ENCODE measurements around the gene MRPL23. TPM values are rescaled to one million over a fixed set of nuclear protein-coding genes. Genes with fewer than 3 reads are reported as not detected.

The MRPL23 gene
- total RNA-seq = 100 to 1,000 TPM; 128 to 231 (median 155) TPM

DNA sequence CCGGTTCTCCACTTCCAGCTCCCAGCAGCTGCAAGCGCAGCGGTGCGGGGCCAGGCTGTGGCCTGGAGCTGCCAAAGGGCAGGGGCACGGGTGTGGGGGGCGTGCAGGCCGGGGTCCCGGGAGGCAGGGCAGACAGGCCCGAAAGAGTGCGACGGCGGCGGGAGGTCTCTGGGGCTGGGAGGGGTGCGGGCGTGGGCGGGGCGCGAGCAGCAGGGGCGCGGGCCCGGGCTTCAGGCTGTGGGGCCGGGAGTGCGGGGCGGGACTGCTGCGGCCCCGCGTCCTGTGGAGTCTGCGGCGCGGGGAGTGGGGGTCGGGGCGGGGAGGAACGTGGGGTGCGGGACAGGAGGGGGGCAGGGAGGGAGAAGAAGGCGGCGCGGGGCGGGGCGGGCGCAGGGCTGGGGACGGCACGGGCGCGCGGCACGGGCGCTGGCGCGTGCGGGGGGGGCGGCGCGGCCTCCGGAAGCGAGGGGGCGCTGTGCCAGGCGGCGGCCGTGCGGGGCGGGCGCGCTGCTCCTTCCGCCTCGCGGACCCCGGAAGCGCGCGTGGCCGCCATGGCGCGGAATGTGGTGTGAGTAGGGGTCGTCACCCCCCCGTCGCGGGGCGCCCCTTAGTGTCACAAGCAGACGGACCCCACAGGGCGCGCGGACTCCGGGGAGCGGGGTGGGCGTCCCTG is at the start of gene MRPL23:
MRPL23 (plus strand) TSS at position 521 of the 673 bp plus-strand sequence; CDS start at position 552, 31 bp downstream.
- WGBS, 2 donors = no CpG with 5 or more reads among the region's 85 CpGs
- TF ChIP-seq, protein P1, sequence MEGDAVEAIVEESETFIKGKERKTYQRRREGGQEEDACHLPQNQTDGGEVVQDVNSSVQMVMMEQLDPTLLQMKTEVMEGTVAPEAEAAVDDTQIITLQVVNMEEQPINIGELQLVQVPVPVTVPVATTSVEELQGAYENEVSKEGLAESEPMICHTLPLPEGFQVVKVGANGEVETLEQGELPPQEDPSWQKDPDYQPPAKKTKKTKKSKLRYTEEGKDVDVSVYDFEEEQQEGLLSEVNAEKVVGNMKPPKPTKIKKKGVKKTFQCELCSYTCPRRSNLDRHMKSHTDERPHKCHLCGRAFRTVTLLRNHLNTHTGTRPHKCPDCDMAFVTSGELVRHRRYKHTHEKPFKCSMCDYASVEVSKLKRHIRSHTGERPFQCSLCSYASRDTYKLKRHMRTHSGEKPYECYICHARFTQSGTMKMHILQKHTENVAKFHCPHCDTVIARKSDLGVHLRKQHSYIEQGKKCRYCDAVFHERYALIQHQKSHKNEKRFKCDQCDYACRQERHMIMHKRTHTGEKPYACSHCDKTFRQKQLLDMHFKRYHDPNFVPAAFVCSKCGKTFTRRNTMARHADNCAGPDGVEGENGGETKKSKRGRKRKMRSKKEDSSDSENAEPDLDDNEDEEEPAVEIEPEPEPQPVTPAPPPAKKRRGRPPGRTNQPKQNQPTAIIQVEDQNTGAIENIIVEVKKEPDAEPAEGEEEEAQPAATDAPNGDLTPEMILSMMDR (IDR thresholded peaks at IDR 0.05) = no peak
- no peak for TF ChIP-seq POLR2A (IDR thresholded peaks at IDR 0.05)
- no peak for DNase-seq
- intact Hi-C loops (cut with DNase I) = no loop called here
- H3K27me3 ChIP-seq = no peaks in the 10 kb centered on the region
- H3K4me1 ChIP-seq = peaks cover 4 to 24% (median 5%) of the 10 kb centered on the region in 3 donors
- no peak within 1 kb of the TSS for H3K27ac ChIP-seq
- H3K9me3 ChIP-seq = no peaks in the 10 kb centered on the region
- no peak within 1 kb of the TSS for H3K4me3 ChIP-seq
- H3K36me3 ChIP-seq = no peaks in the 10 kb centered on the region

- Histone ChIP-seq H3K36me3 (no peaks in the 10 kb centered on the region), H3K4me3 (no peak overlapping the region), H3K4me1 (no peaks in the 10 kb centered on the region), H3K9me3 (no peaks in the 10 kb centered on the region), H3K27ac (no peak overlapping the region), H3K27me3 (peaks cover 0 to 5% (median 0%) of the 10 kb centered on the region in 4 donors)
- no peak for DNase-seq
- WGBS, 2 donors = 85 to 91% methylated on average over 2 to 4 of the region's 4 CpGs
- TF ChIP-seq POLR2A (IDR thresholded peaks at IDR 0.05) = no peak
- TF ChIP-seq, protein P1 (IDR thresholded peaks at IDR 0.05) = no peak
- intact Hi-C loops (cut with DNase I) = no loop called here
These were observed 48.0 kb upstream of the MRPL23 start for GRCh38 chr11:1899090-1899489.

DNA sequence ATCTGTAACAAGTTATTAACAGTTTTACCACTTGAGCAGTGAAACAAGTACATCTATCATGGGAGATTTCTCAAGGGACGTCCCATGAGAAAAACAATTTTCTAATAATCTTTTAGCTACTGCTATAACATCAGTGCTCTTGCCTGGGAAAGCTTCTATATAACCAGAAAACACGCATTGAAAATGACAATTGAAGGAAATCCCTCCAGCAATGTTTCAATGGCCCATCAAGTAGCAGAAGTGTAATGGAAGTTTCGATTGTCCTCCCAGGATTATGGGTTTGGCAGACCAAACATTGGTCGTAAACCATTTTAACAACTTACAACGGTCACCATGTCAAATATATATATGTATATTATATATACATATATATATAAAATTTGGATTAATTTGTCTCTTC is 47.4 kb upstream of the MRPL23 start:
- no peak for DNase-seq
- no peak overlapping the region for H3K4me3 ChIP-seq
- no peaks in the 10 kb centered on the region for H3K4me1 ChIP-seq
- peaks cover 0 to 5% (median 0%) of the 10 kb centered on the region in 4 donors for H3K27me3 ChIP-seq
- H3K36me3 ChIP-seq = no peaks in the 10 kb centered on the region
- H3K9me3 ChIP-seq = no peaks in the 10 kb centered on the region
- H3K27ac ChIP-seq = no peak overlapping the region
- no peak for TF ChIP-seq POLR2A (IDR thresholded peaks at IDR 0.05)
- TF ChIP-seq, protein P1 (IDR thresholded peaks at IDR 0.05) = no peak
- intact Hi-C loops (cut with DNase I) = no loop called here
- WGBS, 2 donors = 70 to 75% methylated on average over 5 of the region's 5 CpGs

DNA sequence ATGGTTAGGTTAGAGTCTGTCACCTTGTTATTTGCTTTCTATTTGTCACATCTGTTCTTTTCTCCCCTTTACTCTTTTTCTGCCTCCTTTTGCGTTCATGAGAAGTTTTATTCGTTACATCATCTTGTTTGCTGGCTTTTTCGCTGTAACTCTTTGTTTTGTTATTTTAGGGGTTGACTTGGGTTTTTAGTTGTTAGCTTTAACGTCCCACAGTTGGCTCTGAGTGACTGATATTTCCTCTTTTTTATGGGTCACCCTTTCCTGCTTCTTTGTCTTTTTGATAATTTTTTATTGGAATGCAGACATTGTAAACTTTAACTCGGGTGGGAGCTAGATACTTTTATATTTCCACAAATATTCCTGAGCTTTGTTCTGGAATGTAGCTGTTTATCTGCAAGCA is 41.0 kb upstream of the MRPL23 start:
- Histone ChIP-seq H3K27ac (peak overlapping the region in 2 of 4 donors; percentile 5 to 23), H3K36me3 (no peaks in the 10 kb centered on the region), H3K27me3 (peaks cover 0 to 16% (median 0%) of the 10 kb centered on the region in 4 donors), H3K4me1 (peaks cover 0 to 15% (median 0%) of the 10 kb centered on the region in 3 donors), H3K9me3 (no peaks in the 10 kb centered on the region), H3K4me3 (no peak overlapping the region)
- WGBS, 2 donors = 36 to 44% methylated on average over 5 of the region's 5 CpGs
- TF ChIP-seq POLR2A (IDR thresholded peaks at IDR 0.05) = no peak
- TF ChIP-seq, protein P1 (IDR thresholded peaks at IDR 0.05) = no peak
- no peak for DNase-seq
- intact Hi-C loops (cut with DNase I) = no loop called here

DNA sequence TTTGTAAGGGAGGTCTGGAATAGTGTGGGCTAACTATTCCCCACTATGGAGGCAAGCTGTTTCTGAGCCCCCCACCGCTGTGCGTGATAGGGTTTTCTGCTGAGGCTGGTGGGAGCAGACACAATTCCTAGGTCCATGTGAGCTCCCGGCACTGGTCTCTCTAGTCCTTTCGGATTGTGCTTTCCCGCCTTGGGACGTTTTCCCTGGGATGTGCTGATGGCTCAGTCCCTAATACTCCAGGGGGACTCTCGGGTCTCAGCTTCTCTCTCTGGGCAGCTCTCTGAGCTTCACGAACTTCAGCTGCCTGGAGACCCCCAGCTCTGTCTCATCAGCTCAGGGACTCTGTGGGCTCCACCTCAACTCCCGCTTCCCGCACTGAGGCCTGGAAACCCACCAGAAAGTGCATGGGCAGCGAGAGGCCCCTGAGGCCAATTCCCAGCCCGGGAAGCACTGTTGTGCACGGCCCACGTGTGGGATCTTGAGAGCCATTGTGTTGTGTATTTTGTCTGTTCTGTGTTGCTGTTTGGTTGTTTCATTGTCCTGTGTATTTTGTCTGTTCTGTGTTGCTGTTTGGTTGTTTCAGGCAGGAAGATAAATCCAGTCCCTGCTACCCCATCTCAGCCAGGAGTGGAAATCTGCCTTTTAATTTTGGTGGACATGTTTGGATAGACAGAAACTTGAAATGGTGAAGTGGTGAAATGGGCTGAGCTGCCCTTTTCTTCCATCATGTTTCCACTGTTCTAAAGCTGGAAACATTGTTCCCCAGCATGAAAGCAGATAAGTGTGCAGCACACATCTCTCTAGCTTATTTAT is 40.3 kb upstream of the MRPL23 start:
- no peak for TF ChIP-seq POLR2A (IDR thresholded peaks at IDR 0.05)
- TF ChIP-seq, protein P1 (IDR thresholded peaks at IDR 0.05) = no peak
- intact Hi-C loops (cut with DNase I) = no loop called here
- WGBS, 2 donors = 58 to 78% methylated on average over 4 to 11 of the region's 14 CpGs
- DNase-seq = no peak
- H3K36me3 ChIP-seq = no peaks in the 10 kb centered on the region
- peaks cover 0 to 16% (median 0%) of the 10 kb centered on the region in 4 donors for H3K27me3 ChIP-seq
- H3K4me1 ChIP-seq = peaks cover 0 to 15% (median 0%) of the 10 kb centered on the region in 3 donors
- H3K9me3 ChIP-seq = no peaks in the 10 kb centered on the region
- H3K4me3 ChIP-seq = no peak overlapping the region
- H3K27ac ChIP-seq = peak overlapping the region in 3 of 4 donors; percentile 5 to 42 (median 23)
